IMR-90 (cell line): ENCODE measurements around the gene VEZT. TPM values are rescaled to one million over a fixed set of nuclear protein-coding genes. Genes with fewer than 3 reads are reported as not detected.

Experiments used
- ATAC-seq: fragments of 200-7000 bp; cut with Tn5 transposase; 2 replicates; pipeline ENCODE4 v1.9.1; 2020; ENCODE audit warnings: low read depth, mild to moderate bottlenecking, moderate library complexity
- BruUV-seq: library from RNA; stranded (reverse); fragments of 400-500 nt; replicated peaks from 2 replicates; lab custom pipeline; 2021; lab: Mats Ljungman, UMichigan
- CTCF ChIA-PET: fragments of 300-600 bp; formaldehyde crosslinking; extraction: SDS; loops from one replicate; lab custom pipeline; 2021; ENCODE audit warnings: antibody characterized with exemption; lab: Yijun Ruan, JAX
- POLR2A ChIA-PET: fragments of 300-600 bp; sonication (Branson Sonifier 250); formaldehyde crosslinking; loops from one replicate; lab custom pipeline; 2022; ENCODE audit warnings: antibody characterized with exemption; ENCODE audit not compliant: unreplicated experiment; lab: Charles Lee
- DNase-seq: peaks from one replicate; pipeline ENCODE4 v3.0.0; 2013
- H2AFZ ChIP-seq: replicated peaks from 2 replicates; pipeline ENCODE3; 2013; ENCODE audit warnings: low read length, mild to moderate bottlenecking; ENCODE audit not compliant: poor library complexity
- H2AK5ac ChIP-seq: 2 replicates; pipeline ENCODE4 v1.6.1; 2013; ENCODE audit warnings: low read depth, low read length, inconsistent platforms
- H2AK9ac ChIP-seq: replicated peaks from 2 replicates; pipeline ENCODE3; 2013; ENCODE audit warnings: mild to moderate bottlenecking, low read depth, low read length, moderate library complexity; ENCODE audit not compliant: poor library complexity
- H2BK120ac ChIP-seq: 2 replicates; pipeline ENCODE4 v1.6.1; 2013; ENCODE audit warnings: low read depth, low read length, inconsistent platforms
- H2BK15ac ChIP-seq: 3 replicates; pipeline ENCODE4 v1.6.1; 2013; ENCODE audit warnings: low read depth, low read length, inconsistent platforms
- H2BK20ac ChIP-seq: 2 replicates; pipeline ENCODE4 v1.6.1; 2013; ENCODE audit warnings: low read depth, mild to moderate bottlenecking, inconsistent platforms, low read length, moderate library complexity
- H2BK5ac ChIP-seq: 2 replicates; pipeline ENCODE4 v1.6.1; 2013; ENCODE audit warnings: mild to moderate bottlenecking, low read depth, low read length, inconsistent platforms; ENCODE audit not compliant: poor library complexity, severe bottlenecking
- H3K14ac ChIP-seq: replicated peaks from 2 replicates; pipeline ENCODE4 v1.6.1; 2013; ENCODE audit warnings: low read depth, low read length, inconsistent platforms
- H3K18ac ChIP-seq: 2 replicates; pipeline ENCODE4 v1.6.1; 2013; ENCODE audit warnings: low read depth, low read length, control low read depth
- H3K23ac ChIP-seq: 2 replicates; pipeline ENCODE4 v1.6.1; 2013; ENCODE audit warnings: low read depth, low read length, inconsistent platforms
- H3K27ac ChIP-seq: 2 replicates; pipeline ENCODE4 v1.5.1; 2013; ENCODE audit warnings: mild to moderate bottlenecking, control low read depth, low read length; ENCODE audit not compliant: insufficient read depth
- H3K27me3 ChIP-seq: 2 replicates; pipeline ENCODE4 v1.6.1; 2013; ENCODE audit warnings: low read length; ENCODE audit not compliant: control insufficient read depth, insufficient read depth
- H3K36me3 ChIP-seq: 2 replicates; pipeline ENCODE4 v1.6.1; 2013; ENCODE audit warnings: low read length, mixed read lengths; ENCODE audit not compliant: control insufficient read depth, insufficient read depth
- H3K4ac ChIP-seq: 2 replicates; pipeline ENCODE4 v1.6.1; 2013; ENCODE audit warnings: low read depth, low read length, inconsistent platforms
- H3K4me1 ChIP-seq: 2 replicates; pipeline ENCODE4 v1.6.1; 2013; ENCODE audit warnings: low read length, mixed read lengths; ENCODE audit not compliant: control insufficient read depth, insufficient read depth
- H3K4me2 ChIP-seq: 2 replicates; pipeline ENCODE4 v1.6.1; 2013; ENCODE audit warnings: low read depth, mild to moderate bottlenecking, control low read depth, low read length, moderate library complexity
- H3K4me3 ChIP-seq: 2 replicates; pipeline ENCODE4 v1.5.1; 2013; ENCODE audit warnings: low read depth, mild to moderate bottlenecking, control low read depth, low read length, moderate library complexity; ENCODE audit not compliant: insufficient read depth
- H3K56ac ChIP-seq: 2 replicates; pipeline ENCODE4 v1.6.1; 2013; ENCODE audit warnings: low read length, inconsistent platforms; ENCODE audit not compliant: insufficient read depth; ENCODE audit errors: extremely low read depth
- H3K79me1 ChIP-seq, 2 experiments: 2 replicates each; pipeline ENCODE4 v1.6.1; 2013; ENCODE audit warnings: low read length in 2 of 2, inconsistent platforms in 1 of 2, low read depth in 1 of 2
- H3K9ac ChIP-seq: 2 replicates; pipeline ENCODE4 v1.6.1; 2013; ENCODE audit warnings: low read depth, low read length, control low read depth
- H3K9me1 ChIP-seq: 2 replicates; pipeline ENCODE4 v1.6.1; 2013; ENCODE audit warnings: low read length, inconsistent platforms; ENCODE audit not compliant: insufficient read depth
- H3K9me3 ChIP-seq: 2 replicates; pipeline ENCODE4 v1.6.1; 2013; ENCODE audit warnings: low read length; ENCODE audit not compliant: control insufficient read depth, insufficient read depth
- H4K20me1 ChIP-seq: 2 replicates; pipeline ENCODE4 v1.6.1; 2013; ENCODE audit warnings: low read length, inconsistent platforms; ENCODE audit not compliant: insufficient read depth
- H4K5ac ChIP-seq: 2 replicates; pipeline ENCODE4 v1.6.1; 2013; ENCODE audit warnings: mild to moderate bottlenecking, low read depth, low read length, control low read depth
- H4K8ac ChIP-seq, 2 experiments: 2 replicates each; pipeline ENCODE4 v1.6.1; 2013; ENCODE audit warnings: low read depth in 2 of 2, low read length in 2 of 2, control low read depth in 1 of 2, inconsistent platforms in 1 of 2
- H4K91ac ChIP-seq: 2 replicates; pipeline ENCODE4 v1.6.1; 2013; ENCODE audit warnings: low read depth, low read length, inconsistent platforms; ENCODE audit not compliant: insufficient read depth
- BHLHE40 ChIP-seq: fragments of 150-350 bp; IDR thresholded peaks from 2 replicates; pipeline ENCODE4 v1.6.1; 2016; ENCODE audit warnings: mild to moderate bottlenecking, low read depth, low read length
- CEBPB ChIP-seq: IDR thresholded peaks from 2 replicates; pipeline ENCODE4 v1.6.1; 2012; ENCODE audit warnings: low read depth, low read length, improper control_type of control experiment
- CHD1 ChIP-seq: IDR thresholded peaks from 2 replicates; pipeline ENCODE4 v1.6.1; 2012; ENCODE audit warnings: low read depth, low read length, improper control_type of control experiment
- CTCF ChIP-seq: conservative IDR thresholded peaks from 2 replicates; pipeline ENCODE4 v1.5.1; 2012; ENCODE audit warnings: mild to moderate bottlenecking, low read depth, low read length, improper control_type of control experiment
- ELK1 ChIP-seq: fragments of 150-350 bp; IDR thresholded peaks from 2 replicates; pipeline ENCODE4 v1.6.1; 2016; ENCODE audit warnings: low read depth, mild to moderate bottlenecking, low read length, moderate library complexity, borderline replicate concordance
- FOS ChIP-seq: fragments of 150-350 bp; IDR thresholded peaks from 2 replicates; pipeline ENCODE4 v1.6.1; 2016; ENCODE audit warnings: low read depth, low read length
- MAFK ChIP-seq: IDR thresholded peaks from 2 replicates; pipeline ENCODE4 v1.6.1; 2012; ENCODE audit warnings: low read depth, low read length, improper control_type of control experiment
- MAZ ChIP-seq: IDR thresholded peaks from 2 replicates; pipeline ENCODE4 v1.6.1; 2012; ENCODE audit warnings: low read depth, mild to moderate bottlenecking, low read length, improper control_type of control experiment, moderate library complexity, borderline replicate concordance
- MXI1 ChIP-seq: IDR thresholded peaks from 2 replicates; pipeline ENCODE4 v1.6.1; 2012; ENCODE audit warnings: low read depth, mild to moderate bottlenecking, low read length, moderate library complexity, borderline replicate concordance
- NFE2L2 ChIP-seq: fragments of 150-350 bp; IDR thresholded peaks from 2 replicates; pipeline ENCODE4 v1.6.1; 2016; ENCODE audit warnings: low read depth, mild to moderate bottlenecking, low read length
- POLR2A ChIP-seq: IDR thresholded peaks from 2 replicates; pipeline ENCODE4 v1.6.1; 2012; ENCODE audit warnings: mild to moderate bottlenecking, low read depth, low read length
- RAD21 ChIP-seq: IDR thresholded peaks from 2 replicates; pipeline ENCODE4 v1.6.1; 2012; ENCODE audit warnings: low read length, improper control_type of control experiment
- RCOR1 ChIP-seq: IDR thresholded peaks from 2 replicates; pipeline ENCODE4 v1.6.1; 2012; ENCODE audit warnings: mild to moderate bottlenecking, low read length, improper control_type of control experiment; ENCODE audit not compliant: insufficient replicate concordance
- RFX5 ChIP-seq: IDR thresholded peaks from 2 replicates; pipeline ENCODE4 v1.8.0; 2012; ENCODE audit warnings: low read depth, mild to moderate bottlenecking, low read length, moderate library complexity
- SMC3 ChIP-seq: fragments of 150-350 bp; IDR thresholded peaks from 2 replicates; pipeline ENCODE4 v1.6.1; 2016; ENCODE audit warnings: low read depth, mild to moderate bottlenecking, antibody characterized with exemption, low read length, moderate library complexity
- USF2 ChIP-seq: fragments of 150-350 bp; IDR thresholded peaks from 2 replicates; pipeline ENCODE4 v1.6.1; 2017; ENCODE audit warnings: mild to moderate bottlenecking, antibody characterized with exemption, low read length, low read depth
- WGBS, 2 experiments: methylation state at CpG; one replicate each; pipeline versions ENCODE4 v1.1.5 to v1.1.7; 2013; ENCODE audit warnings: missing lambda C conversion rate in 2 of 2; ENCODE audit not compliant: insufficient read length in 1 of 2; ENCODE audit errors: extremely low coverage in 2 of 2; 5-methylcytosine and 5-hydroxymethylcytosine counted together
- dilution Hi-C: fragments of 300-500 bp; cut with HindIII; formaldehyde crosslinking; loops from one replicate; pipeline ENCODE4 v1.14.3; 2018; ENCODE audit warnings: low sequenced_read_pairs; ENCODE audit not compliant: unreplicated experiment
- in situ Hi-C: fragments of 300-500 bp; cut with MboI; formaldehyde crosslinking; loops from 3 replicates; pipeline ENCODE4 v1.14.3; 2019; ENCODE audit warnings: low sequenced_read_pairs, inconsistent platforms, mixed read lengths
- intact Hi-C: fragments of 100-400 bp; cut with micrococcal nuclease; formaldehyde crosslinking; loops from 2 replicates; pipeline ENCODE4 v1.10.0; 2022
- polyA plus RNA-seq, 3 experiments: library from polyadenylated mRNA; depleted of rRNA; stranded (reverse); fragments of >200 nt; gene quantifications; 2 replicates each; pipeline ENCODE4 v1.2.3, GENCODE V29; 2012; ENCODE audit warnings: low replicate concordance in 1 of 3
- total RNA-seq: library from RNA; depleted of rRNA; stranded (reverse); fragments of >200 nt; gene quantifications from 2 replicates; pipeline ENCODE4 v1.2.3, GENCODE V29; 2012

VEZT gene
- total and polyA plus RNA-seq, 2 of the 4 experiments (the other 2 are of a cell fraction) = 54.5 to 90.2 TPM

GRCh38 chr12:95206916-95207315 is 10.7 kb upstream of the VEZT start:
- H3K9ac ChIP-seq = no peak overlapping the region
- H3K23ac ChIP-seq = no peak overlapping the region
- H2BK120ac ChIP-seq = no peak overlapping the region
- H3K4ac ChIP-seq = no peak overlapping the region
- H2AFZ ChIP-seq = no peak overlapping the region
- H3K4me3 ChIP-seq = no peak overlapping the region
- no peaks in the 10 kb centered on the region for H3K9me3 ChIP-seq
- H2BK15ac ChIP-seq = no peak overlapping the region
- dilution Hi-C loops (no loop called here), in situ Hi-C loops (no loop called here), intact Hi-C loops (no loop called here)
- peaks cover 18 to 47% of the 10 kb centered on the region in 2 experiments for H3K79me1 ChIP-seq
- no peak overlapping the region for H3K14ac ChIP-seq
- H3K27ac ChIP-seq = no peak overlapping the region
- no peak overlapping the region for H4K8ac ChIP-seq
- no peak for ATAC-seq
- no peak for DNase-seq
- H2AK9ac ChIP-seq = no peak overlapping the region
- H3K36me3 ChIP-seq = no peaks in the 10 kb centered on the region
- H4K91ac ChIP-seq = no peak overlapping the region
- no peaks in the 10 kb centered on the region for H4K20me1 ChIP-seq
- peaks cover 17% of the 10 kb centered on the region for H3K4me1 ChIP-seq
- ChIA-PET CTCF (interaction anchor here (1.2 kb wide), 1 partner anchor 127 kb away, joined by 3 read pairs; no protein-coding TSS in a partner anchor), POLR2A (no interaction called here)
- no peak overlapping the region for H2BK20ac ChIP-seq
- H3K4me2 ChIP-seq = no peak overlapping the region
- no TSS peak for BruUV-seq
- no peak overlapping the region for H4K5ac ChIP-seq
- H3K18ac ChIP-seq = no peak overlapping the region
- no peak for TF ChIP-seq BHLHE40
- no peak for TF ChIP-seq RCOR1
- TF ChIP-seq NFE2L2 = no peak
- no peak for TF ChIP-seq SMC3
- TF ChIP-seq MXI1 = no peak
- no peak for TF ChIP-seq FOS
- TF ChIP-seq ELK1 = no peak
- no peak for TF ChIP-seq RFX5
- no peak for TF ChIP-seq CTCF
- no peak for TF ChIP-seq USF2
- no peak for TF ChIP-seq CEBPB
- no peak for TF ChIP-seq POLR2A
- TF ChIP-seq RAD21 = no peak
- TF ChIP-seq MAZ = no peak
- no peak for TF ChIP-seq CHD1
- no peak for TF ChIP-seq MAFK
- H3K56ac ChIP-seq = no peak overlapping the region
- peaks cover 11% of the 10 kb centered on the region for H3K9me1 ChIP-seq
- no peaks in the 10 kb centered on the region for H3K27me3 ChIP-seq
- H2AK5ac ChIP-seq = no peak overlapping the region
- H2BK5ac ChIP-seq = no peak overlapping the region
- WGBS, 2 experiments = no CpG with 5 or more reads among the region's 8 CpGs
